Measurements from ENCODE around the gene P2RY4. TPM values are rescaled to one million over a fixed set of nuclear protein-coding genes. Genes with fewer than 3 reads are reported as not detected.

Gene P2RY4
- polyA plus RNA-seq, 1 donor from 2014 or later = not detected

GRCh38 chrX:70254063-70254400 is 6.0 kb downstream of the P2RY4 start:
- Histone ChIP-seq H3K4me3 (ENCODE audit: low read length) (no peak overlapping the region), H3K27ac (ENCODE audit: low read length) (no peak overlapping the region), H3K27me3 (ENCODE audit: insufficient read depth, low read depth, low read length) (no peaks in the 10 kb centered on the region), H3K9me2 (ENCODE audit: insufficient read depth, low read length) (no peaks in the 10 kb centered on the region), H3K4me2 (ENCODE audit: low read length) (no peak overlapping the region), H3K9ac (ENCODE audit: low read length) (no peak overlapping the region), H3K9me3 (ENCODE audit: low read length) (no peaks in the 10 kb centered on the region), H2AFZ (ENCODE audit: low read depth, low read length) (no peak overlapping the region), H3K79me2 (replicated peaks; ENCODE audit: insufficient read depth, low read length) (no peaks in the 10 kb centered on the region), H4K20me1 (ENCODE audit: insufficient read depth) (no peaks in the 10 kb centered on the region), H3F3A (ENCODE audit: insufficient read depth, low read length, poor library complexity, severe bottlenecking) (no peaks in the 10 kb centered on the region), H3K36me3 (ENCODE audit: insufficient read depth, low read length) (no peaks in the 10 kb centered on the region)
- no peak for TF ChIP-seq CTCF (IDR thresholded peaks at IDR 0.05; ENCODE audit: poor library complexity, severe bottlenecking)
- TF ChIP-seq REST (IDR thresholded peaks at IDR 0.05; ENCODE audit: borderline replicate concordance) = no peak
- no peak for TF ChIP-seq SMC3 (conservative IDR thresholded peaks at IDR 0.05; ENCODE audit: poor library complexity)
- TF ChIP-seq EZH2 (IDR thresholded peaks at IDR 0.05; ENCODE audit: borderline replicate concordance, insufficient read depth, low read length, poor library complexity, severe bottlenecking) = no peak
- TF ChIP-seq TAF1 (IDR thresholded peaks at IDR 0.05; ENCODE audit: low read depth) = no peak
- TF ChIP-seq EP300 (conservative IDR thresholded peaks at IDR 0.05; ENCODE audit: poor library complexity, severe bottlenecking) = no peak
- TF ChIP-seq RAD21 (conservative IDR thresholded peaks at IDR 0.05) = no peak
- TF ChIP-seq MXI1 (conservative IDR thresholded peaks at IDR 0.05; ENCODE audit: poor library complexity, severe bottlenecking) = no peak
- TF ChIP-seq POLR2AphosphoS5 (IDR thresholded peaks at IDR 0.05) = no peak

- Histone ChIP-seq H2AFZ (ENCODE audit: low read depth, low read length) (no peak overlapping the region), H3K4me3 (ENCODE audit: low read length) (no peak overlapping the region), H3K36me3 (ENCODE audit: insufficient read depth, low read length) (no peaks in the 10 kb centered on the region), H4K20me1 (ENCODE audit: insufficient read depth) (no peaks in the 10 kb centered on the region), H3F3A (ENCODE audit: insufficient read depth, low read length, poor library complexity, severe bottlenecking) (no peaks in the 10 kb centered on the region), H3K9me3 (ENCODE audit: low read length) (no peaks in the 10 kb centered on the region), H3K79me2 (replicated peaks; ENCODE audit: insufficient read depth, low read length) (no peaks in the 10 kb centered on the region), H3K4me2 (ENCODE audit: low read length) (no peak overlapping the region), H3K9ac (ENCODE audit: low read length) (no peak overlapping the region), H3K27ac (ENCODE audit: low read length) (no peak overlapping the region), H3K27me3 (ENCODE audit: insufficient read depth, low read depth, low read length) (no peaks in the 10 kb centered on the region), H3K9me2 (ENCODE audit: insufficient read depth, low read length) (no peaks in the 10 kb centered on the region)
- TF ChIP-seq RAD21 (conservative IDR thresholded peaks at IDR 0.05) (no peak), MXI1 (conservative IDR thresholded peaks at IDR 0.05; ENCODE audit: poor library complexity, severe bottlenecking) (no peak), EZH2 (IDR thresholded peaks at IDR 0.05; ENCODE audit: borderline replicate concordance, insufficient read depth, low read length, poor library complexity, severe bottlenecking) (no peak), SMC3 (conservative IDR thresholded peaks at IDR 0.05; ENCODE audit: poor library complexity) (no peak), POLR2AphosphoS5 (IDR thresholded peaks at IDR 0.05) (no peak), TAF1 (IDR thresholded peaks at IDR 0.05; ENCODE audit: low read depth) (no peak)
Observed at GRCh38 chrX:70253377-70254062, 6.5 kb downstream of the P2RY4 start.

Data from neural cell (in vitro differentiated cells).